Activated CD8-positive, alpha-beta T cell treated with anti-CD3 and anti-CD28 coated beads for 36 hours (primary cell): Measurements from ENCODE around the gene IMPDH1. TPM values are rescaled to one million over a fixed set of nuclear protein-coding genes. Genes with fewer than 3 reads are reported as not detected.
A peak's percentile ranks its signal among the peaks of the same experiment; 100 is the strongest.
"Not testable (repeated sequence)": the region's sequence is repeated elsewhere in the genome, so short reads cannot be mapped to it uniquely, and the experiment has no call there.

Experiments
- ATAC-seq: fragments of 200-7000 bp; cut with Tn5 transposase; one replicate; pipeline ENCODE4 v1.10.0; 2021; ENCODE audit warnings: mild to moderate bottlenecking, moderate library complexity
- CTCF ChIA-PET: fragments of 350-600 bp; sonication (Branson Sonifier 250); formaldehyde crosslinking; loops from one replicate; lab custom pipeline; 2021; ENCODE audit warnings: antibody characterized with exemption; lab: Charles Lee
- POLR2A ChIA-PET: fragments of 350-600 bp; sonication (Branson Sonifier 250); formaldehyde crosslinking; loops from one replicate; lab custom pipeline; 2021; ENCODE audit warnings: antibody characterized with exemption; lab: Charles Lee
- DNase-seq: peaks from one replicate; pipeline ENCODE4 v3.0.0-alpha.2; 2020
- H3K27ac Mint-ChIP-seq: one replicate; pipeline ENCODE4 v1.8.0; 2021; ENCODE audit warnings: mild to moderate bottlenecking, mixed read lengths
- H3K27me3 Mint-ChIP-seq: one replicate; pipeline ENCODE4 v1.8.0; 2021; ENCODE audit warnings: mixed read lengths
- H3K36me3 Mint-ChIP-seq: one replicate; pipeline ENCODE4 v1.8.0; 2021; ENCODE audit warnings: low read depth, mixed read lengths
- H3K4me1 Mint-ChIP-seq: one replicate; pipeline ENCODE4 v1.8.0; 2021; ENCODE audit warnings: low read depth, mixed read lengths
- H3K4me3 Mint-ChIP-seq: one replicate; pipeline ENCODE4 v1.8.0; 2021; ENCODE audit warnings: mild to moderate bottlenecking, moderate library complexity, mixed read lengths
- H3K9me3 Mint-ChIP-seq: one replicate; pipeline ENCODE4 v1.8.0; 2021; ENCODE audit warnings: mixed read lengths
- intact Hi-C: fragments of 100-400 bp; cut with micrococcal nuclease; formaldehyde crosslinking; loops from one replicate; pipeline ENCODE4 v1.10.0; 2022
- total RNA-seq, 2 experiments: library from RNA; stranded (reverse); gene quantifications; one replicate each; pipeline ENCODE4 v1.2.3, GENCODE V29; 2021
- TF ChIP-seq, protein P1 (sequence below): fragments of 200-600 bp; IDR thresholded peaks from one replicate; pipeline ENCODE4 v1.8.0; 2022; ENCODE audit warnings: antibody characterized with exemption, mild to moderate bottlenecking

Gene IMPDH1
- 10 to 100 TPM; 60.5 to 68.1 TPM for total RNA-seq

DNA sequence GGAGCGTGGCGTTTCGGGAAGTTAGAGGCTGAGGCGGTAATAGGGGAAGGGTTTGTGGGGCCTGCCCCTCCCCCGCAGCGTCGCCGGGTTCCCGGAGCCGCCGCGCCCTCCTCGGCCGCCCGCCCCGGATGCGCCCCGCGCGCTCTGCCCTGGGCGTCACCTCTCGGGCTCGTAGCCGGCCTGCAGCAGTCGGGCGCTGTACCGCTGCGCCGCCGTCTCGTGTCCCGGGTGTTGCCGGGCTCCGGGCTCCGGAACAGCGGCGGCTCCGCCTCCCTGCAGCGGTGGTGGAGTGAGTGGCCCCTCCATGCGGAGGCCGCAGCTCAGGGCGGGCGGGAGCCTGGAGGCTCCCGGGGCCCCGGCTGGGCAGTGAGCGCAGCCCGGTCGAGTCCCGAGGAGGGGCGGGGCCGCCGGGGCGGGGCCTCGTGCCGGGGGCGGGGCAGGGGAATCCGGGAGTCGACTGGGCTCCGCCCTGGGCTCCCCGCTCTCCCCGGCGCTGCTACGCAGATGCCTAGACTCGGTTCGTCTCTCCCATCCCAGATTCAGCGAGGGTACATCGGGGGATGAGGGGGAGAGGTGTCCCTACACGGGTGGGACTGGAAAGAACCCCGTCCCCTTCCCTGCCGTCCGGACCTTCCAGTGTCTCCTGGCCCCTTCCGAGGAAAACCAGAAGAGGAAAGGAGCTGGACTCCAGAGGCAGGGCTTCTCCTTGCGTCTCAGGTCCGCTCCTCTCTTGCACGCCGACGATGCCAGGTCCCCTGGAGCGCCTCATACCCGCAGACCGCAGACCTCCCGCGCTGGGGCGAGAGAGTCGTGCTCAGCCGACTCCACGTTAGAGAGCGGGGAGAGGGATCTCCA, at the start of gene IMPDH1:
TSS of gene IMPDH1 (minus strand) at position 387 of the 855 bp plus-strand sequence. CDS start at position 306, 81 bp downstream.
- peak within 1 kb of the TSS; percentile 59 for H3K27ac Mint-ChIP-seq
- intact Hi-C loops = loop anchor here (10.0 kb wide), 1 partner anchor 45 kb away; the partner anchor contains the start of gene HILPDA
- ATAC-seq (peak; percentile 84), DNase-seq (peak; percentile 85)
- TF ChIP-seq, protein P1, sequence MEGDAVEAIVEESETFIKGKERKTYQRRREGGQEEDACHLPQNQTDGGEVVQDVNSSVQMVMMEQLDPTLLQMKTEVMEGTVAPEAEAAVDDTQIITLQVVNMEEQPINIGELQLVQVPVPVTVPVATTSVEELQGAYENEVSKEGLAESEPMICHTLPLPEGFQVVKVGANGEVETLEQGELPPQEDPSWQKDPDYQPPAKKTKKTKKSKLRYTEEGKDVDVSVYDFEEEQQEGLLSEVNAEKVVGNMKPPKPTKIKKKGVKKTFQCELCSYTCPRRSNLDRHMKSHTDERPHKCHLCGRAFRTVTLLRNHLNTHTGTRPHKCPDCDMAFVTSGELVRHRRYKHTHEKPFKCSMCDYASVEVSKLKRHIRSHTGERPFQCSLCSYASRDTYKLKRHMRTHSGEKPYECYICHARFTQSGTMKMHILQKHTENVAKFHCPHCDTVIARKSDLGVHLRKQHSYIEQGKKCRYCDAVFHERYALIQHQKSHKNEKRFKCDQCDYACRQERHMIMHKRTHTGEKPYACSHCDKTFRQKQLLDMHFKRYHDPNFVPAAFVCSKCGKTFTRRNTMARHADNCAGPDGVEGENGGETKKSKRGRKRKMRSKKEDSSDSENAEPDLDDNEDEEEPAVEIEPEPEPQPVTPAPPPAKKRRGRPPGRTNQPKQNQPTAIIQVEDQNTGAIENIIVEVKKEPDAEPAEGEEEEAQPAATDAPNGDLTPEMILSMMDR = no peak
- H3K36me3 Mint-ChIP-seq = peaks cover 3% of the 10 kb centered on the region
- ChIA-PET POLR2A (interaction anchor here (0.6 to 1.6 kb wide), 3 partner anchors 65 to 458 kb away, joined by 3 to 4 read pairs (median 4); no protein-coding TSS in a partner anchor), CTCF (interaction anchor here (1.1 to 13.5 kb wide), 8 partner anchors 9 to 65 kb away, joined by 3 to 256 read pairs (median 6); no protein-coding TSS in a partner anchor)
- peak within 1 kb of the TSS; percentile 76 for H3K4me3 Mint-ChIP-seq
- no peaks in the 10 kb centered on the region for H3K9me3 Mint-ChIP-seq
- H3K27me3 Mint-ChIP-seq = peaks cover 10% of the 10 kb centered on the region
- H3K4me1 Mint-ChIP-seq = peaks cover 17% of the 10 kb centered on the region

DNA sequence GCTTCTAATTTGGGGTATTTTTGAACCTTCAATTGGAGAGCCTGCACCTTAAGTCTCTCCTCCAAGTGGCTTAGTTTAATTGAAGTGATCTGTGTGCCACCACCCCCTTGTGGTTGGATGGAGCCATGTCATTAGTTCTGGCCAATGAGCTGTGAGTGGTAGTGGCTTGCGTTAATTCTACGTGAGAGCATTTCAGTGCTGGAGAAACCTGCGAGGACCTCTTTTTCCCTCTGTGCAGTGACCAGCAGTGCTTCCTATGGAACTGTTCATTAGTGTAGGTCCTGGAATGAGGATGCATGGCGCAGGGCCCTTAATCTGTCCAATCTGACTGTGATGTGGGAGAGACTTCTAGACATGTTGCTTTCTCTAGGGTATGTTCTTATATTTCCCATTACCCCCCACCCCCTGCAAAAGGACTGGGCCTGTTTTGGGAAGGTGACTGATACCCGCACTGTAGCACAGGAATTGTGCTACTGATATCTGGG, 49.7 kb upstream of the IMPDH1 start:
- Mint-ChIP-seq H3K27me3 (no peaks in the 10 kb centered on the region), H3K36me3 (peaks cover 60% of the 10 kb centered on the region), H3K4me3 (peak overlapping the region; percentile 83), H3K4me1 (peaks cover 26% of the 10 kb centered on the region), H3K9me3 (no peaks in the 10 kb centered on the region), H3K27ac (peak overlapping the region; percentile 89)
- ChIA-PET POLR2A (interaction anchor here (0.6 to 4.2 kb wide), 3 partner anchors 20 to 43 kb away, joined by 3 to 46 read pairs (median 6); no protein-coding TSS in a partner anchor), CTCF (interaction anchor here (0.8 to 4.2 kb wide), 13 partner anchors 9 to 112 kb away, joined by 3 to 345 read pairs (median 15); no protein-coding TSS in a partner anchor)
- ATAC-seq (peak; percentile 48), DNase-seq (peak; percentile 78)
- TF ChIP-seq, protein P1 = peak; percentile 74
- intact Hi-C loops = loop anchor here (1.0 to 10.0 kb wide), 2 partner anchors 32 to 55 kb away; partner anchors contain the start of gene IMPDH1

DNA sequence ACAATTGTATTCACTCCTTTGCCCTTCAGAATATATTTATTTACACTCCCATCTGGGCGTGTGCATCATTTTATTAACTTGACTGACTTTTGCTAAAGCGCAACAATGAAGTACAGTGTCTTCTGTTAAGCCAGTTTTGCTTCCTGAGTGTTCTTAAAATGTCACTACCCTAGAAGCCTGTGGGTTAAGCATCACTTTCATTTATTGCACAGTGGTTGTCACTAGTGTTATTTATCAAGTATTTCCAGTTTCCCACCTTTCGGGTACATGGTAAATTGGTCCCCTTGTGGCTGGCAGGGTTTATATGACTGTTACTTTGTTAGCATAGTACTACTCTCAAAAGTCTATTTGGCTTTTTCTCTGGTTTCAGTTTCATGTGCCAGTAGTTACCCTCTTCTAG, 49.2 kb upstream of the IMPDH1 start:
- DNase-seq = peak; percentile 79
- POLR2A ChIA-PET = interaction anchor here (1.4 to 4.2 kb wide), 2 partner anchors 30 to 43 kb away, joined by 6 to 46 read pairs; no protein-coding TSS in a partner anchor
- intact Hi-C loops = loop anchor here (1.0 to 10.0 kb wide), 2 partner anchors 32 to 54 kb away; partner anchors contain the start of gene IMPDH1
- Mint-ChIP-seq H3K27ac (peak overlapping the region; percentile 93), H3K4me1 (peaks cover 31% of the 10 kb centered on the region), H3K9me3 (no peaks in the 10 kb centered on the region), H3K27me3 (no peaks in the 10 kb centered on the region), H3K4me3 (peak overlapping the region; percentile 83), H3K36me3 (peaks cover 58% of the 10 kb centered on the region)
- CTCF ChIA-PET = interaction anchor here (1.0 to 4.2 kb wide), 7 partner anchors 12 to 112 kb away, joined by 3 to 345 read pairs (median 28); no protein-coding TSS in a partner anchor
- TF ChIP-seq, protein P1 = no peak
- peak; percentile 54 for ATAC-seq

DNA sequence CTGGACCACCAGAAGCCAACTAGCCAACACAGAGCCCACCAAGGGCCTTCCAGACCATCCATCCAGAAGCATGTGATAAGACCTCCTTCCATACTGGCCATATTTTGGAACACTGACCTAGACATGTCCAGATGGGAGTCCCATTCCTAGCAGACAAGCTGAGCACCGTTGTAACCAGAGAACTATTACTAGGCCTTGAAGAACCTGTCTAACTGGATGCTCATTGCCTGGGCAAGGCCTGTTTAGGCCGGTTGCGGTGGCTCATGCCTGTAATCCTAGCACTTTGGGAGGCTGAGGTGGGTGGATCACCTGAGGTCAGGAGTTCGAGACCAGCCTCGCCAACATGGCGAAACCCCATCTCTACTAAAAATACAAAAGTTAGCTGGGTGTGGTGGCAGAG, 47.6 kb upstream of the IMPDH1 start:
- POLR2A ChIA-PET = interaction anchor here (1.0 to 1.6 kb wide), 2 partner anchors 14 to 32 kb away, joined by 3 to 5 read pairs; no protein-coding TSS in a partner anchor
- H3K4me3 Mint-ChIP-seq = peak overlapping the region; percentile 83
- CTCF ChIA-PET = interaction anchor here (0.8 to 2.1 kb wide), 4 partner anchors 9 to 110 kb away, joined by 3 to 22 read pairs (median 5); no protein-coding TSS in a partner anchor
- H3K36me3 Mint-ChIP-seq = peaks cover 46% of the 10 kb centered on the region
- H3K9me3 Mint-ChIP-seq, ATAC-seq, H3K27me3 Mint-ChIP-seq, DNase-seq: not testable (repeated sequence)
- peak overlapping the region; percentile 93 for H3K27ac Mint-ChIP-seq
- H3K4me1 Mint-ChIP-seq = peaks cover 42% of the 10 kb centered on the region
- intact Hi-C loops = loop anchor here (10.0 kb wide), 1 partner anchor 53 kb away; the partner anchor contains the start of gene IMPDH1
